ENCODE data around the gene HDHD5.

Gene HDHD5

DNA sequence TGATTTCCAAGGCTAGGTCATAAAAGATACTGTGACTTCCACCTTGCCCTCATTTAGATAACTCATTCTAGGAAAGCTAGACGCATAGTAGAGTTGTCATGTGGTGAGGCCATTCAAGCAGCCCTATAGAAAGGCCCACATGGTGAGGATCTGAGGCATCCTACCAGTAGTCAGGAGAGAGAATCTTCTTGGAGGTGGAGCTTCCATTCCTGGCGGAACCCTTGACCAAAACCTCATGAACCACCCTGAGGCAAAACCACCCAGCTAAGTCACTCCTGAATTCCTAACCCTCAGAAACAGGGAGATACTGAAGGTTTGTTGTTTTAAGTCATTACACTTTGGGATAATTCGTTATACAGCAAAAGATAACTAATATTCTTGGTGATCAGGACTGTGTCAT is 2.9 kb upstream of the HDHD5 start:
- TF ChIP-seq TAF1 (IDR thresholded peaks at IDR 0.05; ENCODE audit: low read depth) (no peak), CEBPB (IDR thresholded peaks at IDR 0.05) (no peak), FOXM1 (IDR thresholded peaks at IDR 0.05; ENCODE audit: borderline replicate concordance, low read depth) (no peak), NFIC (IDR thresholded peaks at IDR 0.05) (no peak), RAD21 (IDR thresholded peaks at IDR 0.05; ENCODE audit: low read depth) (no peak), CREB1 (IDR thresholded peaks at IDR 0.05; ENCODE audit: low read depth) (no peak), YY1 (IDR thresholded peaks at IDR 0.05; ENCODE audit: low read depth) (no peak), TEAD4 (IDR thresholded peaks at IDR 0.05) (no peak), ZBTB7A (IDR thresholded peaks at IDR 0.05; ENCODE audit: low read depth) (no peak), EGR1 (IDR thresholded peaks at IDR 0.05) (no peak)

- TF ChIP-seq NFIC (IDR thresholded peaks at IDR 0.05): no peak
- TF ChIP-seq MAX (IDR thresholded peaks at IDR 0.05): no peak; the same call in 1 of the 2 replicates
- no peak for TF ChIP-seq TAF1 (IDR thresholded peaks at IDR 0.05; ENCODE audit: low read depth)
- no peak for TF ChIP-seq RAD21 (IDR thresholded peaks at IDR 0.05; ENCODE audit: low read depth)
- peak; percentile 91 for TF ChIP-seq EGR1 (IDR thresholded peaks at IDR 0.05)
- TF ChIP-seq TCF12 (IDR thresholded peaks at IDR 0.05; ENCODE audit: low read depth): no peak
- no peak for TF ChIP-seq FOXM1 (IDR thresholded peaks at IDR 0.05; ENCODE audit: borderline replicate concordance, low read depth)
- TF ChIP-seq, protein P1, sequence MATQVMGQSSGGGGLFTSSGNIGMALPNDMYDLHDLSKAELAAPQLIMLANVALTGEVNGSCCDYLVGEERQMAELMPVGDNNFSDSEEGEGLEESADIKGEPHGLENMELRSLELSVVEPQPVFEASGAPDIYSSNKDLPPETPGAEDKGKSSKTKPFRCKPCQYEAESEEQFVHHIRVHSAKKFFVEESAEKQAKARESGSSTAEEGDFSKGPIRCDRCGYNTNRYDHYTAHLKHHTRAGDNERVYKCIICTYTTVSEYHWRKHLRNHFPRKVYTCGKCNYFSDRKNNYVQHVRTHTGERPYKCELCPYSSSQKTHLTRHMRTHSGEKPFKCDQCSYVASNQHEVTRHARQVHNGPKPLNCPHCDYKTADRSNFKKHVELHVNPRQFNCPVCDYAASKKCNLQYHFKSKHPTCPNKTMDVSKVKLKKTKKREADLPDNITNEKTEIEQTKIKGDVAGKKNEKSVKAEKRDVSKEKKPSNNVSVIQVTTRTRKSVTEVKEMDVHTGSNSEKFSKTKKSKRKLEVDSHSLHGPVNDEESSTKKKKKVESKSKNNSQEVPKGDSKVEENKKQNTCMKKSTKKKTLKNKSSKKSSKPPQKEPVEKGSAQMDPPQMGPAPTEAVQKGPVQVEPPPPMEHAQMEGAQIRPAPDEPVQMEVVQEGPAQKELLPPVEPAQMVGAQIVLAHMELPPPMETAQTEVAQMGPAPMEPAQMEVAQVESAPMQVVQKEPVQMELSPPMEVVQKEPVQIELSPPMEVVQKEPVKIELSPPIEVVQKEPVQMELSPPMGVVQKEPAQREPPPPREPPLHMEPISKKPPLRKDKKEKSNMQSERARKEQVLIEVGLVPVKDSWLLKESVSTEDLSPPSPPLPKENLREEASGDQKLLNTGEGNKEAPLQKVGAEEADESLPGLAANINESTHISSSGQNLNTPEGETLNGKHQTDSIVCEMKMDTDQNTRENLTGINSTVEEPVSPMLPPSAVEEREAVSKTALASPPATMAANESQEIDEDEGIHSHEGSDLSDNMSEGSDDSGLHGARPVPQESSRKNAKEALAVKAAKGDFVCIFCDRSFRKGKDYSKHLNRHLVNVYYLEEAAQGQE (IDR thresholded peaks at IDR 0.05; ENCODE audit: low read depth): no peak
- peak; percentile 64 for TF ChIP-seq USF1 (IDR thresholded peaks at IDR 0.05)
- no peak for TF ChIP-seq CEBPB (IDR thresholded peaks at IDR 0.05)
- TF ChIP-seq TEAD4 (IDR thresholded peaks at IDR 0.05): no peak
- TF ChIP-seq YY1 (IDR thresholded peaks at IDR 0.05; ENCODE audit: low read depth): no peak
These were observed 451 bp upstream of the HDHD5 start for GRCh38 chr22:17159504-17159951.

DNA sequence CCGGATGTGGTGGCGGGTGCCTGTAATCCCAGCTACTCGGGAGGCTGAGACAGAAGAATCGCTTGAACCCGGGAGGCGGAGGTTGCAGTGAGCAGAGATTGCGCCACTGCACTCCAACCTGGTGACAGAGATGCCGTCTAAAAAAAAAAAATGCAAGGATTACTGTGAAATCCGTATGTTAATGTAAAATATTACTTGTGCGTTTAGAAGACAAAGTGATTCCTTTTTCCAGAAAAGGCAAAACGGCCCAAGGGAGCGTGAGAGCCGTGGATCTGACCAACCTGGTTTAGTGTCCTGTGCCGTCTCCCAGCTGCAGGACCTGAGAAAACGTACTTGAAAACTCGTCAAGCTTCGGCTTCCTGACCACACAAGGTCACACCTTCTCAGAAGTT is 905 bp downstream of the HDHD5 start:
- TF ChIP-seq FOXM1 (IDR thresholded peaks at IDR 0.05; ENCODE audit: borderline replicate concordance, low read depth) (no peak), EP300 (IDR thresholded peaks at IDR 0.05; ENCODE audit: borderline replicate concordance) (no peak), MAX (IDR thresholded peaks at IDR 0.05) (no peak), TCF12 (IDR thresholded peaks at IDR 0.05; ENCODE audit: low read depth) (no peak), EGR1 (IDR thresholded peaks at IDR 0.05) (no peak), TAF1 (IDR thresholded peaks at IDR 0.05; ENCODE audit: low read depth) (no peak), CREB1 (IDR thresholded peaks at IDR 0.05; ENCODE audit: low read depth) (no peak), TEAD4 (IDR thresholded peaks at IDR 0.05) (no peak), RAD21 (IDR thresholded peaks at IDR 0.05; ENCODE audit: low read depth) (no peak), ZBTB7A (IDR thresholded peaks at IDR 0.05; ENCODE audit: low read depth) (no peak), USF1 (IDR thresholded peaks at IDR 0.05) (no peak), CEBPB (IDR thresholded peaks at IDR 0.05) (no peak), YY1 (IDR thresholded peaks at IDR 0.05; ENCODE audit: low read depth) (no peak), NFIC (IDR thresholded peaks at IDR 0.05) (no peak)
- TF ChIP-seq, protein P1 (IDR thresholded peaks at IDR 0.05; ENCODE audit: low read depth): no peak

GRCh38 chr22:17157714-17158113 is 1.4 kb downstream of the HDHD5 start:
- TF ChIP-seq, protein P1 (IDR thresholded peaks at IDR 0.05; ENCODE audit: low read depth): no peak
- TF ChIP-seq MAX (IDR thresholded peaks at IDR 0.05) (no peak), CEBPB (IDR thresholded peaks at IDR 0.05) (no peak), RAD21 (IDR thresholded peaks at IDR 0.05; ENCODE audit: low read depth) (no peak), TCF12 (IDR thresholded peaks at IDR 0.05; ENCODE audit: low read depth) (no peak), ZBTB7A (IDR thresholded peaks at IDR 0.05; ENCODE audit: low read depth) (no peak), EGR1 (IDR thresholded peaks at IDR 0.05) (no peak), YY1 (IDR thresholded peaks at IDR 0.05; ENCODE audit: low read depth) (no peak), NFIC (IDR thresholded peaks at IDR 0.05) (no peak), TAF1 (IDR thresholded peaks at IDR 0.05; ENCODE audit: low read depth) (no peak), TEAD4 (IDR thresholded peaks at IDR 0.05) (no peak)

Data from Ishikawa (cell line).